LNCAP (cell line): ENCODE data around the gene CPSF4L.

ENCODE experiments used
- TF ChIP-seq, protein P1 (sequence below): fragments of 450-650 bp; IDR thresholded peaks from 2 replicates; pipeline ENCODE4 v1.5.1; 2017; ENCODE audit warnings: mild to moderate bottlenecking

Gene CPSF4L, protein sequence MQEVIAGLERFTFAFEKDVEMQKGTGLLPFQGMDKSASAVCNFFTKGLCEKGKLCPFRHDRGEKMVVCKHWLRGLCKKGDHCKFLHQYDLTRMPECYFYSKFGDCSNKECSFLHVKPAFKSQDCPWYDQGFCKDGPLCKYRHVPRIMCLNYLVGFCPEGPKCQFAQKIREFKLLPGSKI

DNA sequence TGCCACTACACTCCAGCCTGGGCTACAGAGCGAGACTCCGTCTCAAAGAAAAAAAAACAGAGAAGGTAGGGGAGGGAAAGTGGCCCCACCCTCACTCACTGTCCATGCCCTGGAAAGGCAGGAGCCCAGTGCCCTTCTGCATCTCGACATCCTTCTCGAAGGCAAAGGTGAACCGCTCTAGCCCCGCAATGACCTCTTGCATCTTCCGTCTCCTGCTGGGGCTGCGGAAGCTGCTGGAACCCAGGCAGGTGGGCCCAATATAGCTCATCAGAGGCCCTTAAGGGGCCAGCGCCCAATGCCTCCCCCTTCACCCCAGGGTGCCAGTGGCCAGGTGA, at the start of gene CPSF4L:
TSS of gene CPSF4L (minus strand) at position 264 of the 335 bp plus-strand sequence. CDS start at position 202, 62 bp downstream.
- TF ChIP-seq, protein P1, sequence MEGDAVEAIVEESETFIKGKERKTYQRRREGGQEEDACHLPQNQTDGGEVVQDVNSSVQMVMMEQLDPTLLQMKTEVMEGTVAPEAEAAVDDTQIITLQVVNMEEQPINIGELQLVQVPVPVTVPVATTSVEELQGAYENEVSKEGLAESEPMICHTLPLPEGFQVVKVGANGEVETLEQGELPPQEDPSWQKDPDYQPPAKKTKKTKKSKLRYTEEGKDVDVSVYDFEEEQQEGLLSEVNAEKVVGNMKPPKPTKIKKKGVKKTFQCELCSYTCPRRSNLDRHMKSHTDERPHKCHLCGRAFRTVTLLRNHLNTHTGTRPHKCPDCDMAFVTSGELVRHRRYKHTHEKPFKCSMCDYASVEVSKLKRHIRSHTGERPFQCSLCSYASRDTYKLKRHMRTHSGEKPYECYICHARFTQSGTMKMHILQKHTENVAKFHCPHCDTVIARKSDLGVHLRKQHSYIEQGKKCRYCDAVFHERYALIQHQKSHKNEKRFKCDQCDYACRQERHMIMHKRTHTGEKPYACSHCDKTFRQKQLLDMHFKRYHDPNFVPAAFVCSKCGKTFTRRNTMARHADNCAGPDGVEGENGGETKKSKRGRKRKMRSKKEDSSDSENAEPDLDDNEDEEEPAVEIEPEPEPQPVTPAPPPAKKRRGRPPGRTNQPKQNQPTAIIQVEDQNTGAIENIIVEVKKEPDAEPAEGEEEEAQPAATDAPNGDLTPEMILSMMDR: no peak

DNA sequence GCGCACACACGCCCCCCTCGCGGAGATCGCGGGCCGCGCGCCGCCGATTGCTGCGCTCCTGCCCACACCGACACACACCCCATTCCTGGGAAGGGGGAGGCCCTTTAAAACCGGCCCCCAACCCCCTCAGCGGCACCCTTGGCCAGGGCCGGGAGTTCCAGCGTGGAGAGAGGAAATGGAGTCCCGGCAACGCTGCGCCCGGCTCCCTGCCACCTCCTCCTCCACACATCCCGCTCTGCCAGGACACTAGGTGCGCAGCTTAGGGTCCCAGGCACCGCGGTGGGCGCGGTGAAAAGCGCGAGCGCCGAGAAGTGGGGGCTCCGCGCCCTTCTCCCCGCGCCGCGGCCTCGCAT, 49.7 kb upstream of the CPSF4L start:
- TF ChIP-seq, protein P1: no peak

DNA sequence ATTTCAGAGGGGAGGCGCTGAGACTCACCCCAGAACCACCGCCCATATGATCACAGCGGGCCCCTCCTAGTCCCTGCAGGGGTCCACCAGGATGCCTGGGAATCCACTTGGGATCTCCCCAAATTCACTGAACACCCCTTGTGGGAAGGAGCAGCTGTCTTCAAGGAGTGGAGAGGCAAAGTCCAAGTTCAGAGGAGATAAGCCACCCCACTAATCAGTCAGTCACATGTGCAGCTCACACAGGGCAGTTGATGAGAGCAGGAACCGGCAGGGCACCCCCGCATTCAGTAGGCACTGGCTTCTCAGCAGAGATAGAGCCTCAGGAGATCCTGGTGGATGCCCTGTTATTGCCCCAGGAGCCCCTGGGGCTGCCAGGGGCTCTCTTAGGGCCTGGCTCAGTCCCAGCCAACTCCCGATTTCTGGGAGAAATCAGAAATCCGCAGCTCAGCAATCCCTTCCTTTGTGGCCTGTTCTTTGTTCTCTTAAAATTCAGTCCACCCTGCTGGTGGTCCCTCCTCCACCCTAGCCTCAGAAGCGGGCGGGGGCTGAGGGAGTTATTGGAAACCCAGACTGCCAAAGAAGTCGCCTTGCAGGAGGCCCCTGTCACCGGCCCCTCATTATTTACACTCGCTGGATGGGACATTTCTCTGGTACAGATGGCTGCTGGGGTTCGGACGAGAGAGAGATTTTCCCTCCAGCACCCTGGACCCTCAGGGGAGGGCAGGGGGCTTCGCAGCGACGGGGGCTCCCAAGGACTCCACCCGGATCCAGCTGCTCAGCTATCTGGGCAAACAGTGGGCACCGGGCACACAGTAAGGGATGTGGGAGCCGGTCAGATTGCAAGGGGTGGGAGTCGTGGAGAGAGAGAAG, 48.3 kb upstream of the CPSF4L start:
- TF ChIP-seq, protein P1: no peak

DNA sequence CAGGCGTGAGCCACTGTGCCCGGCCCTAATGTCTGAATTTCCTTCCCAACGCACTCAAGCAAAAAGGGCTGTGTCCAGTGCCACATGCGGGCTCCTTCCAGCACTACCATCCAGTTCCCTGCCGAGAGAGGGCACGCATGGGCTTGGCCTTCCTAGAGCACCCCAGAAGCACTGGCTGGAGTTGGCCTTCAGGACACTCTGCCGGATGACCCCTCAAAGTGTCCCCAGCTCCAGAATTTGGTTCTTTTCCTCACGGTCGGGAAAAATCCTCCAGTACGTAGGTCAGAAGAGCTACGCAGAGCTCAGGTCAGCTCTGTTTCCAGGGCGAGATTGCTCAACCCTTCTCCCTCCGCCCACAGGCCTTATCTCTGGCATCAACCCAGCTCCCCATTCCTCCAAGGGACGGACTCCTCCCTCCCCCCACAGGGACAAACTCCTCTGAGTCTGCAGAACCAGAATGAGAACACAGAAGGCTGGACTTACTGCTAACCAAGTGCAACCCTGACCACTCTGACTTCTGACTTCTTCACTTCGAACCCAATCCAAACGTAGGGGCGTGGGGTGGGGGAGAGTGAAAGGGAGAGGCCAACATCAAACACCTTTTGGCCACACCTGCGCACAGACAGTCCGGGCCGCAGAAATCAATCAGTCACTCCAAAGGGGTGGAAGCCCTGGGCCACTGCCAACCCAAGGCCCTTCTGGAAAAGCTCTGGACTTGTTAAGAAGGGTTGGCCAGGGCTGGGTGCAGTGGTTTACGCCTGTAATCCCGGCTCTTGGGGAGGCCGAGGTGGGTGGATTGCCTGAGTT, 46.5 kb upstream of the CPSF4L start:
- TF ChIP-seq, protein P1: no peak

DNA sequence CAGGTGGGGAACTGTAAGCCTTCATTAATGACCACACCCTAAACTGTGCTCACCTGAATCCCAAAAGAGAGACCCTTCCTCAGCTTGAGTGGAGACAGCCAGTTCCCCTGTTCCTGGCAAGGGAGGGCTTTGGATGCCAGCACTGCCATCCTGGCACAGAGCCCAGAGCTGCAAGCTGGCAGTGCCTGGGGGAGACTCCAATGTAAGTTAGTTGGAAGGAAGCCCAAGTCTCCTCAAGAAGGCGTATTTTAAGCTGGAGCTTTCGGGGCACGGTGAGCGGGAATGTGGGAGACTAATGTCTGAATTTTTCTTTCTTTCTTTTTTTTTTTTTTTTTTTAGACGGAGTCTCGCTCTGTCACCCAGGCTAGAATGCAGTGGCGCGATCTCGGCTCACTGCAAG, 45.5 kb upstream of the CPSF4L start:
- TF ChIP-seq, protein P1: no peak

DNA sequence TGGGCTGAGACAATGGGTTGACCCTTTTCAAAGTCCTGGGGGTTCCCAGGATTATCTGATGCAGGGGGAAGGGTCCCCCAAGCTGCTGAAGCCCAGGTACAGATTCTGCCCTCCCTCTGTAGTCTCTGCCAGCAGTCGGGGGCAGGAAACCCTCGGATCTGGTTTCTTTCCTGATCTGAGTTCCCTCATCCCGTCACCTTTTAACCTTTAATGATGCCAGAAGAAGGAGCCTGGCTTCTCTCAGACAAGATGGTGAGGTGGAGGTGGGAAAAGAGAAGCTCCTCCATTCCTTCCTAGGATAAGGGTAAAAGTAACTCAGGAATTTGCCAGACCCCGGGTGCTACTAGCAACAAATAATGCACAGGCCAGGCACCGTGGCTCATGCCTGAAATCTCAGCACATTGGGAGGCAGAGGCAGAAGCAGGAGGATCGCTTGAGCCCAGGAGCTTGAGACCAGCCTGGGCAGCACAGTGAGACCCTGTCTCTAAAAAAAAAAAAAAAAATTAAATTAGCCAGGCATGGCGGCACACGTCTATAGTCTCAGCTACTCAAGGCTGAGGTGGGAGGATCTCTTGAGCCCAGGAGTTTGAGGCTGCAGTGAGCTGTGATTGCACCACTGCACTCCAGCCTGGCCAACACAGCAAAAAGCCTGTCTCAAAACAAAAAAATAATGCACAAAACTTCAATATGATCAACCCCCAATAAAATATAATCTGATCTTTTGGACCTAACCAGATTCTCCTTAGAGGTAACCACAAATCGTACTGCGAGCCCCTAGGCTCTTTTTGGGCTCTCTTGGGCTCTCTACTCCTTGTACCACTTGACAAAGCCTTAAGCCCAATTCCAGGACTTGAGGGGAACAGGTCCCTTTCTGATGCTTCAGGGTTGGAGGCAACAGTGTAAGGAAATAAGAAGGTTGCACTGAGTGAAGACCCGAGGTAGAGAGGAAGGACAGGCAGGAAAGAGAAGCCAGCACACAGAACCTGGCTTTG, 44.5 kb upstream of the CPSF4L start:
- TF ChIP-seq, protein P1: no peak
